GM23338 (cell line): ENCODE measurements around the gene CELA2A. TPM values are rescaled to one million over a fixed set of nuclear protein-coding genes. Genes with fewer than 3 reads are reported as not detected.
A peak's percentile ranks its signal among the peaks of the same experiment; 100 is the strongest.

Source experiments
- ATAC-seq: fragments of 200-7000 bp; cut with Tn5 transposase; 3 replicates; pipeline ENCODE4 v1.9.1; 2020
- DNase-seq: peaks from one replicate; pipeline ENCODE4 v3.0.0-alpha.2; 2015; ENCODE audit warnings: low spot score
- H2AFZ ChIP-seq: fragments of 200-600 bp; sonication (generic); 2 replicates; pipeline ENCODE4 v1.8.0; 2016; ENCODE audit warnings: antibody characterized with exemption, mild to moderate bottlenecking, moderate library complexity
- H3F3A ChIP-seq: fragments of 200-600 bp; sonication (generic); replicated peaks from 2 replicates; pipeline ENCODE4 v1.8.0; 2017; ENCODE audit warnings: antibody characterized with exemption, mixed run types, low read depth
- H3K27ac ChIP-seq: fragments of 200-600 bp; sonication (generic); 2 replicates; pipeline ENCODE4 v1.6.1; 2016; ENCODE audit warnings: low read depth
- H3K27me3 ChIP-seq: fragments of 200-600 bp; sonication (generic); 2 replicates; pipeline ENCODE4 v1.8.0; 2016; ENCODE audit warnings: mild to moderate bottlenecking, mixed run types, moderate library complexity; ENCODE audit not compliant: insufficient read depth
- H3K36me3 ChIP-seq: fragments of 200-600 bp; sonication (generic); 2 replicates; pipeline ENCODE4 v1.8.0; 2016; ENCODE audit warnings: mild to moderate bottlenecking; ENCODE audit not compliant: insufficient read depth
- H3K4me1 ChIP-seq: fragments of 200-600 bp; sonication (generic); 2 replicates; pipeline ENCODE4 v1.8.0; 2016; ENCODE audit warnings: mild to moderate bottlenecking, moderate library complexity; ENCODE audit not compliant: insufficient read depth
- H3K4me2 ChIP-seq: fragments of 200-600 bp; sonication (generic); 2 replicates; pipeline ENCODE4 v1.7.1; 2017; ENCODE audit warnings: mixed run types
- H3K4me3 ChIP-seq: fragments of 200-600 bp; sonication (generic); 2 replicates; pipeline ENCODE4 v1.6.1; 2016; ENCODE audit warnings: mixed run types
- H3K79me2 ChIP-seq: fragments of 200-600 bp; sonication (generic); replicated peaks from 2 replicates; pipeline ENCODE4 v1.8.0; 2017; ENCODE audit warnings: mild to moderate bottlenecking; ENCODE audit not compliant: insufficient read depth
- H3K9me2 ChIP-seq: fragments of 200-600 bp; sonication (generic); 2 replicates; pipeline ENCODE4 v1.8.0; 2017; ENCODE audit not compliant: insufficient read depth
- H4K20me1 ChIP-seq: fragments of 200-600 bp; sonication (generic); replicated peaks from 2 replicates; pipeline ENCODE4 v1.8.0; 2017; ENCODE audit warnings: mild to moderate bottlenecking; ENCODE audit not compliant: insufficient read depth
- H3K27ac Mint-ChIP-seq: 2 replicates; pipeline ENCODE4 v1.8.0; 2020; ENCODE audit warnings: inconsistent platforms, mild to moderate bottlenecking, moderate library complexity, mixed read lengths
- H3K27me3 Mint-ChIP-seq: 3 replicates; pipeline ENCODE4 v1.8.0; 2022; ENCODE audit warnings: low read depth, mild to moderate bottlenecking, moderate library complexity, mixed read lengths, inconsistent platforms; ENCODE audit not compliant: insufficient read depth, poor library complexity
- H3K36me3 Mint-ChIP-seq: 3 replicates; pipeline ENCODE4 v1.8.0; 2021; ENCODE audit warnings: low read depth, mild to moderate bottlenecking, inconsistent platforms, moderate library complexity, mixed read lengths
- H3K4me1 Mint-ChIP-seq: 3 replicates; pipeline ENCODE4 v1.8.0; 2020; ENCODE audit warnings: mild to moderate bottlenecking, inconsistent platforms, mixed read lengths
- H3K4me3 Mint-ChIP-seq: 3 replicates; pipeline ENCODE4 v1.8.0; 2021; ENCODE audit warnings: moderate library complexity, mild to moderate bottlenecking, inconsistent platforms, mixed read lengths
- H3K9me3 Mint-ChIP-seq: 3 replicates; pipeline ENCODE4 v1.8.0; 2020; ENCODE audit warnings: moderate library complexity, mild to moderate bottlenecking, inconsistent platforms, mixed read lengths
- CREB1 ChIP-seq: fragments of 250-450 bp; sonication (Bioruptor Pico); IDR thresholded peaks from 2 replicates; pipeline ENCODE4 v1.5.0; 2020; ENCODE audit warnings: low read depth, mild to moderate bottlenecking, moderate library complexity
- REST ChIP-seq: IDR thresholded peaks from one replicate; pipeline ENCODE4 v1.6.1; 2018; ENCODE audit warnings: antibody characterized with exemption; ENCODE audit not compliant: unreplicated experiment
- ZNF114 ChIP-seq: fragments of 250-450 bp; sonication (Bioruptor Pico); IDR thresholded peaks from 2 replicates; pipeline ENCODE4 v1.5.0; 2020; ENCODE audit warnings: mild to moderate bottlenecking, moderate library complexity
- polyA plus RNA-seq: library from polyadenylated mRNA; unstranded; fragments of >200 nt; fragmentation: Nextera tagmentation; extraction: Ambion mirVana; gene quantifications from 2 replicates; pipeline ENCODE4 v1.2.1, GENCODE V29; 2016
- total RNA-seq: library from RNA; depleted of rRNA; stranded (reverse); fragments of >200 nt; shearing (Covaris generic); gene quantifications from 2 replicates; pipeline ENCODE4 v1.2.3, GENCODE V29; 2014
- TF ChIP-seq, protein P1 (sequence below), 2 experiments: fragments of 200-600 bp in 1 of 2; sonication (generic) in 1 of 2; conservative IDR thresholded peaks; 2 replicates each; pipeline versions ENCODE4 v1.5.1 to v1.6.1; 2016 to 2017; ENCODE audit warnings: antibody characterized with exemption in 2 of 2, low read depth in 2 of 2, mild to moderate bottlenecking in 2 of 2, moderate library complexity in 1 of 2
- TF ChIP-seq, protein P2 (sequence below): fragments of 250-450 bp; sonication (Bioruptor Pico); IDR thresholded peaks from 2 replicates; pipeline ENCODE4 v1.5.0; 2020; ENCODE audit warnings: mild to moderate bottlenecking, moderate library complexity

CELA2A gene
- total and polyA plus RNA-seq, 2 experiments from 2014 or later: not detected

GRCh38 chr1:15501208-15502032, 44.9 kb downstream of the CELA2A start:
- no peaks in the 10 kb centered on the region for H3K79me2 ChIP-seq
- ATAC-seq (peak; percentile 97), DNase-seq (peak; percentile 92)
- no peak overlapping the region for H3K4me3 ChIP-seq
- Mint-ChIP-seq H3K4me3 (no peak overlapping the region), H3K27me3 (peaks cover under 1% of the 10 kb centered on the region), H3K4me1 (peaks cover 10% of the 10 kb centered on the region; the same call in 2 of the 3 replicates), H3K27ac (no peak overlapping the region), H3K36me3 (peaks cover 20% of the 10 kb centered on the region; the same call in 2 of the 3 replicates), H3K9me3 (0 out of 3 replicates have a peak, but pooled peaks cover 4% of the 10 kb centered on the region)
- TF ChIP-seq, protein P1, sequence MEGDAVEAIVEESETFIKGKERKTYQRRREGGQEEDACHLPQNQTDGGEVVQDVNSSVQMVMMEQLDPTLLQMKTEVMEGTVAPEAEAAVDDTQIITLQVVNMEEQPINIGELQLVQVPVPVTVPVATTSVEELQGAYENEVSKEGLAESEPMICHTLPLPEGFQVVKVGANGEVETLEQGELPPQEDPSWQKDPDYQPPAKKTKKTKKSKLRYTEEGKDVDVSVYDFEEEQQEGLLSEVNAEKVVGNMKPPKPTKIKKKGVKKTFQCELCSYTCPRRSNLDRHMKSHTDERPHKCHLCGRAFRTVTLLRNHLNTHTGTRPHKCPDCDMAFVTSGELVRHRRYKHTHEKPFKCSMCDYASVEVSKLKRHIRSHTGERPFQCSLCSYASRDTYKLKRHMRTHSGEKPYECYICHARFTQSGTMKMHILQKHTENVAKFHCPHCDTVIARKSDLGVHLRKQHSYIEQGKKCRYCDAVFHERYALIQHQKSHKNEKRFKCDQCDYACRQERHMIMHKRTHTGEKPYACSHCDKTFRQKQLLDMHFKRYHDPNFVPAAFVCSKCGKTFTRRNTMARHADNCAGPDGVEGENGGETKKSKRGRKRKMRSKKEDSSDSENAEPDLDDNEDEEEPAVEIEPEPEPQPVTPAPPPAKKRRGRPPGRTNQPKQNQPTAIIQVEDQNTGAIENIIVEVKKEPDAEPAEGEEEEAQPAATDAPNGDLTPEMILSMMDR (conservative IDR thresholded peaks at IDR 0.05; ENCODE audit: low read depth in 2 of 2): peak; percentile 84 to 92
- TF ChIP-seq, protein P2, sequence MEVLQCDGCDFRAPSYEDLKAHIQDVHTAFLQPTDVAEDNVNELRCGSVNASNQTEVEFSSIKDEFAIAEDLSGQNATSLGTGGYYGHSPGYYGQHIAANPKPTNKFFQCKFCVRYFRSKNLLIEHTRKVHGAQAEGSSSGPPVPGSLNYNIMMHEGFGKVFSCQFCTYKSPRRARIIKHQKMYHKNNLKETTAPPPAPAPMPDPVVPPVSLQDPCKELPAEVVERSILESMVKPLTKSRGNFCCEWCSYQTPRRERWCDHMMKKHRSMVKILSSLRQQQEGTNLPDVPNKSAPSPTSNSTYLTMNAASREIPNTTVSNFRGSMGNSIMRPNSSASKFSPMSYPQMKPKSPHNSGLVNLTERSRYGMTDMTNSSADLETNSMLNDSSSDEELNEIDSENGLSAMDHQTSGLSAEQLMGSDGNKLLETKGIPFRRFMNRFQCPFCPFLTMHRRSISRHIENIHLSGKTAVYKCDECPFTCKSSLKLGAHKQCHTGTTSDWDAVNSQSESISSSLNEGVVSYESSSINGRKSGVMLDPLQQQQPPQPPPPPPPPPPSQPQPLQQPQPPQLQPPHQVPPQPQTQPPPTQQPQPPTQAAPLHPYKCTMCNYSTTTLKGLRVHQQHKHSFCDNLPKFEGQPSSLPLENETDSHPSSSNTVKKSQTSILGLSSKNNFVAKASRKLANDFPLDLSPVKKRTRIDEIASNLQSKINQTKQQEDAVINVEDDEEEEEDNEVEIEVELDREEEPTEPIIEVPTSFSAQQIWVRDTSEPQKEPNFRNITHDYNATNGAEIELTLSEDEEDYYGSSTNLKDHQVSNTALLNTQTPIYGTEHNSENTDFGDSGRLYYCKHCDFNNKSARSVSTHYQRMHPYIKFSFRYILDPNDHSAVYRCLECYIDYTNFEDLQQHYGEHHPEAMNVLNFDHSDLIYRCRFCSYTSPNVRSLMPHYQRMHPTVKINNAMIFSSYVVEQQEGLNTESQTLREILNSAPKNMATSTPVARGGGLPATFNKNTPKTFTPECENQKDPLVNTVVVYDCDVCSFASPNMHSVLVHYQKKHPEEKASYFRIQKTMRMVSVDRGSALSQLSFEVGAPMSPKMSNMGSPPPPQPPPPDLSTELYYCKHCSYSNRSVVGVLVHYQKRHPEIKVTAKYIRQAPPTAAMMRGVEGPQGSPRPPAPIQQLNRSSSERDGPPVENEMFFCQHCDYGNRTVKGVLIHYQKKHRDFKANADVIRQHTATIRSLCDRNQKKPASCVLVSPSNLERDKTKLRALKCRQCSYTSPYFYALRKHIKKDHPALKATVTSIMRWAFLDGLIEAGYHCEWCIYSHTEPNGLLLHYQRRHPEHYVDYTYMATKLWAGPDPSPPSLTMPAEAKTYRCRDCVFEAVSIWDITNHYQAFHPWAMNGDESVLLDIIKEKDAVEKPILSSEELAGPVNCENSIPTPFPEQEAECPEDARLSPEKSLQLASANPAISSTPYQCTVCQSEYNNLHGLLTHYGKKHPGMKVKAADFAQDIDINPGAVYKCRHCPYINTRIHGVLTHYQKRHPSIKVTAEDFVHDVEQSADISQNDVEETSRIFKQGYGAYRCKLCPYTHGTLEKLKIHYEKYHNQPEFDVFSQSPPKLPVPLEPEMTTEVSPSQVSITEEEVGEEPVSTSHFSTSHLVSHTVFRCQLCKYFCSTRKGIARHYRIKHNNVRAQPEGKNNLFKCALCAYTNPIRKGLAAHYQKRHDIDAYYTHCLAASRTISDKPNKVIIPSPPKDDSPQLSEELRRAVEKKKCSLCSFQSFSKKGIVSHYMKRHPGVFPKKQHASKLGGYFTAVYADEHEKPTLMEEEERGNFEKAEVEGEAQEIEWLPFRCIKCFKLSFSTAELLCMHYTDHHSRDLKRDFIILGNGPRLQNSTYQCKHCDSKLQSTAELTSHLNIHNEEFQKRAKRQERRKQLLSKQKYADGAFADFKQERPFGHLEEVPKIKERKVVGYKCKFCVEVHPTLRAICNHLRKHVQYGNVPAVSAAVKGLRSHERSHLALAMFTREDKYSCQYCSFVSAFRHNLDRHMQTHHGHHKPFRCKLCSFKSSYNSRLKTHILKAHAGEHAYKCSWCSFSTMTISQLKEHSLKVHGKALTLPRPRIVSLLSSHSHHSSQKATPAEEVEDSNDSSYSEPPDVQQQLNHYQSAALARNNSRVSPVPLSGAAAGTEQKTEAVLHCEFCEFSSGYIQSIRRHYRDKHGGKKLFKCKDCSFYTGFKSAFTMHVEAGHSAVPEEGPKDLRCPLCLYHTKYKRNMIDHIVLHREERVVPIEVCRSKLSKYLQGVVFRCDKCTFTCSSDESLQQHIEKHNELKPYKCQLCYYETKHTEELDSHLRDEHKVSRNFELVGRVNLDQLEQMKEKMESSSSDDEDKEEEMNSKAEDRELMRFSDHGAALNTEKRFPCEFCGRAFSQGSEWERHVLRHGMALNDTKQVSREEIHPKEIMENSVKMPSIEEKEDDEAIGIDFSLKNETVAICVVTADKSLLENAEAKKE (CRISPR knock-in tag): no peak
- TF ChIP-seq CREB1 (CRISPR knock-in tag) (no peak), ZNF114 (CRISPR knock-in tag) (no peak), REST (no peak)
- no peaks in the 10 kb centered on the region for H3F3A ChIP-seq
- H3K4me1 ChIP-seq: no peaks in the 10 kb centered on the region
- H3K36me3 ChIP-seq: no peaks in the 10 kb centered on the region; the same call in 1 of the 2 replicates
- H3K9me2 ChIP-seq: no peaks in the 10 kb centered on the region
- no peaks in the 10 kb centered on the region for H3K27me3 ChIP-seq
- no peak overlapping the region for H3K27ac ChIP-seq
- no peaks in the 10 kb centered on the region for H4K20me1 ChIP-seq
- no peak overlapping the region for H2AFZ ChIP-seq
- H3K4me2 ChIP-seq: no peak overlapping the region
